C4-2B (cell line): ENCODE measurements around the gene PLCL2.

Source experiments
- H3K27ac ChIP-seq: fragments of 450-650 bp; 2 replicates; pipeline ENCODE4 v1.5.1; 2017
- CTCF ChIP-seq: fragments of 450-650 bp; conservative IDR thresholded peaks from 2 replicates; pipeline ENCODE4 v1.5.1; 2017; ENCODE audit warnings: mild to moderate bottlenecking
- ZFX ChIP-seq: fragments of 450-650 bp; IDR thresholded peaks from 2 replicates; pipeline ENCODE4 v1.6.1; 2017

Gene PLCL2

GRCh38 chr3:16849229-16849628, 35.5 kb upstream of the PLCL2 start:
- TF ChIP-seq ZFX, result no peak
- no peak for TF ChIP-seq CTCF
- H3K27ac ChIP-seq, result no peak overlapping the region

- TF ChIP-seq CTCF, result no peak
- TF ChIP-seq ZFX, result no peak
- no peak overlapping the region for H3K27ac ChIP-seq
Observed at GRCh38 chr3:16849795-16850194, 35.0 kb upstream of the PLCL2 start.

GRCh38 chr3:16855497-16855896, 29.3 kb upstream of the PLCL2 start:
- TF ChIP-seq CTCF (no peak), ZFX (no peak)
- H3K27ac ChIP-seq, result no peak overlapping the region

- TF ChIP-seq CTCF (no peak), ZFX (no peak)
Observed at GRCh38 chr3:16860234-16860633, 24.5 kb upstream of the PLCL2 start.

GRCh38 chr3:16861432-16861831, 23.3 kb upstream of the PLCL2 start:
- H3K27ac ChIP-seq, result no peak overlapping the region
- no peak for TF ChIP-seq ZFX
- no peak for TF ChIP-seq CTCF

More at GRCh38 chr3:16860234-16860633, 24.5 kb upstream of the PLCL2 start:
- H3K27ac ChIP-seq, result no peak overlapping the region

GRCh38 chr3:16864610-16865313, 20.0 kb upstream of the PLCL2 start:
- no peak overlapping the region for H3K27ac ChIP-seq

More at GRCh38 chr3:16864610-16865313, 20.0 kb upstream of the PLCL2 start:
- TF ChIP-seq ZFX (no peak), CTCF (no peak)
